HL-60 (cell line): ENCODE measurements around the gene BPIFB2.

Experiments used
- DNase-seq, 2 experiments: peaks; one replicate each; pipeline ENCODE4 v3.0.0-alpha.2; 2010 to 2020; ENCODE audit warnings: low read depth in 1 of 2, low spot score in 1 of 2
- H3K27ac ChIP-seq: fragments of 250-450 bp; sonication (Bioruptor Pico); replicated peaks from 2 replicates; pipeline ENCODE4 v1.5.1; 2020; ENCODE audit warnings: mild to moderate bottlenecking, moderate library complexity
- H3K27me3 ChIP-seq: fragments of 250-450 bp; sonication (Bioruptor Pico); 2 replicates; pipeline ENCODE4 v1.5.1; 2021; ENCODE audit warnings: mild to moderate bottlenecking, moderate library complexity; ENCODE audit not compliant: insufficient read depth, poor library complexity, severe bottlenecking
- H3K4me3 ChIP-seq: replicated peaks from 2 replicates; pipeline ENCODE4 v1.5.1; 2011; ENCODE audit warnings: mild to moderate bottlenecking, control low read depth, low read length; ENCODE audit not compliant: insufficient read depth
- GABPA ChIP-seq: IDR thresholded peaks from 2 replicates; pipeline ENCODE4 v1.6.1; 2012; ENCODE audit warnings: low read depth
- POLR2AphosphoS5 ChIP-seq: IDR thresholded peaks from 2 replicates; pipeline ENCODE4 v1.6.1; 2012; ENCODE audit warnings: low read depth
- SPI1 ChIP-seq: IDR thresholded peaks from 2 replicates; pipeline ENCODE4 v1.6.1; 2012; ENCODE audit warnings: low read depth, mild to moderate bottlenecking, borderline replicate concordance
- TF ChIP-seq, protein P1 (sequence below): IDR thresholded peaks from 2 replicates; pipeline ENCODE4 v1.6.1; 2012; ENCODE audit warnings: low read depth; ENCODE audit not compliant: insufficient replicate concordance
- TF ChIP-seq, protein P2 (sequence below): IDR thresholded peaks from one replicate; pipeline ENCODE4 v1.5.1; 2011; ENCODE audit warnings: low read length, control low read depth, inconsistent platforms; ENCODE audit not compliant: insufficient read depth

The BPIFB2 gene

DNA sequence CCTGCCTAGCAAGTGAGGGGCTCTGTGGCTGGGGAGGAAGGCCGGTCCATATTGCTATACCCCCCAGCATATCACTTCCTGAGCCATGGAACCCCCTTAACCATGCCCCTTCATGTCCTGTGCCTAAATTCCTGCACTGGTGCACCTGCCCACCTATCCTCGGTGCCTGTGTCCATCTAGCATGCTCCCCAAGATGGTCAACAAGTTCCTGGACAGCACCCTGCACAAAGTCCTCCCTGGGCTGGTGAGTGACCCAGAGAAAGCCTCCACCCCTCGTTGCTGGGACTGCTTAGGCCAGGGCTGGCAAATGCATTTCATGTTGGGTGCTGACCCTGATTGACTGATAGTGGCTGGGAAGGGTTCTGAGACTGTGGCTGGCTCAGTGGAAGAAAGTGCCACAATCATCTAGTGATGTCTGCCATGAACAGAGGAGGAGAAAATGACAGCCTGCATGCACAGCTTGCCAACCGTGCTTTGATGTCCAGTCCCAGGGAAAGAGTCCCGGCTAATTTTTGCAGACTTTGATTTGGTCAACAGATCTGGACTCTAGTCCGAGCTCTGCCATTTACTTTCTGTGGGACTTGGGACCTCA, 27.5 kb downstream of the BPIFB2 start:
- TF ChIP-seq POLR2AphosphoS5 (no peak), GABPA (no peak), SPI1 (no peak)
- TF ChIP-seq, protein P1, sequence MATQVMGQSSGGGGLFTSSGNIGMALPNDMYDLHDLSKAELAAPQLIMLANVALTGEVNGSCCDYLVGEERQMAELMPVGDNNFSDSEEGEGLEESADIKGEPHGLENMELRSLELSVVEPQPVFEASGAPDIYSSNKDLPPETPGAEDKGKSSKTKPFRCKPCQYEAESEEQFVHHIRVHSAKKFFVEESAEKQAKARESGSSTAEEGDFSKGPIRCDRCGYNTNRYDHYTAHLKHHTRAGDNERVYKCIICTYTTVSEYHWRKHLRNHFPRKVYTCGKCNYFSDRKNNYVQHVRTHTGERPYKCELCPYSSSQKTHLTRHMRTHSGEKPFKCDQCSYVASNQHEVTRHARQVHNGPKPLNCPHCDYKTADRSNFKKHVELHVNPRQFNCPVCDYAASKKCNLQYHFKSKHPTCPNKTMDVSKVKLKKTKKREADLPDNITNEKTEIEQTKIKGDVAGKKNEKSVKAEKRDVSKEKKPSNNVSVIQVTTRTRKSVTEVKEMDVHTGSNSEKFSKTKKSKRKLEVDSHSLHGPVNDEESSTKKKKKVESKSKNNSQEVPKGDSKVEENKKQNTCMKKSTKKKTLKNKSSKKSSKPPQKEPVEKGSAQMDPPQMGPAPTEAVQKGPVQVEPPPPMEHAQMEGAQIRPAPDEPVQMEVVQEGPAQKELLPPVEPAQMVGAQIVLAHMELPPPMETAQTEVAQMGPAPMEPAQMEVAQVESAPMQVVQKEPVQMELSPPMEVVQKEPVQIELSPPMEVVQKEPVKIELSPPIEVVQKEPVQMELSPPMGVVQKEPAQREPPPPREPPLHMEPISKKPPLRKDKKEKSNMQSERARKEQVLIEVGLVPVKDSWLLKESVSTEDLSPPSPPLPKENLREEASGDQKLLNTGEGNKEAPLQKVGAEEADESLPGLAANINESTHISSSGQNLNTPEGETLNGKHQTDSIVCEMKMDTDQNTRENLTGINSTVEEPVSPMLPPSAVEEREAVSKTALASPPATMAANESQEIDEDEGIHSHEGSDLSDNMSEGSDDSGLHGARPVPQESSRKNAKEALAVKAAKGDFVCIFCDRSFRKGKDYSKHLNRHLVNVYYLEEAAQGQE, result no peak
- TF ChIP-seq, protein P2, sequence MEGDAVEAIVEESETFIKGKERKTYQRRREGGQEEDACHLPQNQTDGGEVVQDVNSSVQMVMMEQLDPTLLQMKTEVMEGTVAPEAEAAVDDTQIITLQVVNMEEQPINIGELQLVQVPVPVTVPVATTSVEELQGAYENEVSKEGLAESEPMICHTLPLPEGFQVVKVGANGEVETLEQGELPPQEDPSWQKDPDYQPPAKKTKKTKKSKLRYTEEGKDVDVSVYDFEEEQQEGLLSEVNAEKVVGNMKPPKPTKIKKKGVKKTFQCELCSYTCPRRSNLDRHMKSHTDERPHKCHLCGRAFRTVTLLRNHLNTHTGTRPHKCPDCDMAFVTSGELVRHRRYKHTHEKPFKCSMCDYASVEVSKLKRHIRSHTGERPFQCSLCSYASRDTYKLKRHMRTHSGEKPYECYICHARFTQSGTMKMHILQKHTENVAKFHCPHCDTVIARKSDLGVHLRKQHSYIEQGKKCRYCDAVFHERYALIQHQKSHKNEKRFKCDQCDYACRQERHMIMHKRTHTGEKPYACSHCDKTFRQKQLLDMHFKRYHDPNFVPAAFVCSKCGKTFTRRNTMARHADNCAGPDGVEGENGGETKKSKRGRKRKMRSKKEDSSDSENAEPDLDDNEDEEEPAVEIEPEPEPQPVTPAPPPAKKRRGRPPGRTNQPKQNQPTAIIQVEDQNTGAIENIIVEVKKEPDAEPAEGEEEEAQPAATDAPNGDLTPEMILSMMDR, result no peak
- H3K27ac ChIP-seq, result no peak overlapping the region
- H3K27me3 ChIP-seq, result no peaks in the 10 kb centered on the region
- no peak for DNase-seq
- no peak overlapping the region for H3K4me3 ChIP-seq

DNA sequence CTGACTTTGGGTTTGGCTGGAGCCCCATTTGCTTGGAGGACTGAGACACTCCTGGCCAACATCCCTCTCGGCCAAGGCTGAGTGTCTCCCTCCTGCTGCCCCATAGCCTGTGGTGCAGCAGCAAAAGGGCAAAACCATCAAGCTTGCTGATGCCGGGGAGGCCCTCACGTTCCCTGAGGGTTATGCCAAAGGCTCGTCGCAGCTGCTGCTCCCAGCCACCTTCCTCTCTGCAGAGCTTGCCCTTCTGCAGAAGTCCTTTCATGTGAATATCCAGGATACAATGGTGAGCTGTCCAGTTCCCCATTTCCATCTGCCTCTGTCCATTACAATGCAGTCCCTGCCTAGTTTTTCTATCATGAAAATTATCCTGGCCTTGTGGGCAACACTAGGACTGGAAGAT, 30.0 kb downstream of the BPIFB2 start:
- no peaks in the 10 kb centered on the region for H3K27me3 ChIP-seq
- DNase-seq, result no peak
- no peak overlapping the region for H3K4me3 ChIP-seq
- TF ChIP-seq GABPA, result no peak
- no peak for TF ChIP-seq POLR2AphosphoS5
- TF ChIP-seq, protein P2, result no peak
- TF ChIP-seq, protein P1, result no peak
- TF ChIP-seq SPI1, result no peak
- H3K27ac ChIP-seq, result no peak overlapping the region

DNA sequence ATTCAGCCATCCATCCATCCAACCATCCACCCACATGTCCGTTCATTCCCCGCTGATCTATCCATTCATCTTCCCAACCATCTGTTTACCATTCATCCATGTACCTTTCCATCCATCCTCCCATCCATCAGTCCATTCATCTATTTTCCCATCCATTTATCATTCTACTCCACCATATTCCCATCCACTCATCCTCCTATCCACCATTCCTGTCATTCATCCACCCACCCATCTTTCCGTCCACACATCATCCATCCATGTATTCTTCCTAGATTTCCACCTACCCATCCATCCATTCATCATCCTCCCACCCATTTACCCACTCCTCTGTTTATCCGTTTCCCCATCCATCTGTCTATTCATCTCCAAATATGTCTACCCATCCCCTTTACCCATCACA, 30.7 kb downstream of the BPIFB2 start:
- TF ChIP-seq, protein P2, result no peak
- TF ChIP-seq SPI1, result no peak
- no peak for TF ChIP-seq GABPA
- TF ChIP-seq, protein P1, result no peak
- TF ChIP-seq POLR2AphosphoS5, result no peak
- no peak for DNase-seq
- Histone ChIP-seq H3K27ac (no peak overlapping the region), H3K27me3 (no peaks in the 10 kb centered on the region), H3K4me3 (no peak overlapping the region)
